Eye (tissue), 1 donor: ENCODE results near the gene KNCN.

Experiments
- DNase-seq: peaks from one replicate; pipeline ENCODE4 v3.0.0-alpha.2; 2015

The KNCN gene

GRCh38 chr1:46568461-46568891 lies 17.0 kb upstream of the KNCN start:
- peak; percentile 37 for DNase-seq

GRCh38 chr1:46563341-46563740 lies 11.9 kb upstream of the KNCN start:
- no peak for DNase-seq

- DNase-seq = no peak
Measured at GRCh38 chr1:46562498-46562897, 11.1 kb upstream of the KNCN start.

- no peak for DNase-seq
Measured at GRCh38 chr1:46558966-46559365, 7.5 kb upstream of the KNCN start.

- peak; percentile 80 for DNase-seq
Measured at GRCh38 chr1:46558141-46558963, 6.9 kb upstream of the KNCN start.

GRCh38 chr1:46557403-46557802 lies 6.0 kb upstream of the KNCN start:
- DNase-seq = no peak

- DNase-seq = no peak
Measured at GRCh38 chr1:46556822-46557221, 5.4 kb upstream of the KNCN start.

GRCh38 chr1:46555826-46556619 lies 4.6 kb upstream of the KNCN start:
- DNase-seq = no peak

GRCh38 chr1:46554597-46555381 lies 3.3 kb upstream of the KNCN start:
- peak; percentile 71 for DNase-seq

- no peak for DNase-seq
Measured at GRCh38 chr1:46554236-46554596, 2.8 kb upstream of the KNCN start.

GRCh38 chr1:46553506-46553905 lies 2.1 kb upstream of the KNCN start:
- DNase-seq = no peak

GRCh38 chr1:46552357-46553237 lies 1.1 kb upstream of the KNCN start:
- no peak for DNase-seq

- peak; percentile 36 for DNase-seq
Measured at GRCh38 chr1:46550751-46551231, 656 bp downstream of the KNCN start.

- peak; percentile 85 for DNase-seq
Measured at GRCh38 chr1:46549697-46550681, 1.5 kb downstream of the KNCN start.

GRCh38 chr1:46547481-46548383 lies 3.7 kb downstream of the KNCN start:
- DNase-seq = peak; percentile 61

GRCh38 chr1:46546210-46546609 lies 5.2 kb downstream of the KNCN start:
- no peak for DNase-seq

- no peak for DNase-seq
Measured at GRCh38 chr1:46545784-46546183, 5.7 kb downstream of the KNCN start.

- no peak for DNase-seq
Measured at GRCh38 chr1:46544561-46545240, 6.7 kb downstream of the KNCN start.
